Measurements from ENCODE around the gene MBD3.

DNA sequence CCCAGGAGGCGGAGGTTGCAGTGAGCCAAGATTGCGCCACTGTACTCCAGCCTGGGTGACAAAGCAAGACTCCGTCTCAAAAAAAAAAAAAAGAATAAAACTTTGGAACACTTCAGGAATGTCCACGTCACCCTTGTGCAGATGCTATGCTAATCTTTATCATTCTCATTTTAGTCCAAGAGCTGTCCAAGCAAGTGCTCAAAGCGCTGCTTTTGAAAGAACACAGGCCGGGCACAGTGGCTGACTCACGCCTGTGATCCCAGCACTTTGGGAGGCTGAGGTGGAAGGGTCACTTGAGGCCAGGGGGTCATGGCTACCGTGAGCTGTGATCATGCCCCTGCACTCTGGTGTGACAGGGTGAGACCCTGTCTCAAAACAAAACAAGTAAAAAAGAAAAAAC lies 23.7 kb upstream of the MBD3 start:
- TF ChIP-seq, protein P1, sequence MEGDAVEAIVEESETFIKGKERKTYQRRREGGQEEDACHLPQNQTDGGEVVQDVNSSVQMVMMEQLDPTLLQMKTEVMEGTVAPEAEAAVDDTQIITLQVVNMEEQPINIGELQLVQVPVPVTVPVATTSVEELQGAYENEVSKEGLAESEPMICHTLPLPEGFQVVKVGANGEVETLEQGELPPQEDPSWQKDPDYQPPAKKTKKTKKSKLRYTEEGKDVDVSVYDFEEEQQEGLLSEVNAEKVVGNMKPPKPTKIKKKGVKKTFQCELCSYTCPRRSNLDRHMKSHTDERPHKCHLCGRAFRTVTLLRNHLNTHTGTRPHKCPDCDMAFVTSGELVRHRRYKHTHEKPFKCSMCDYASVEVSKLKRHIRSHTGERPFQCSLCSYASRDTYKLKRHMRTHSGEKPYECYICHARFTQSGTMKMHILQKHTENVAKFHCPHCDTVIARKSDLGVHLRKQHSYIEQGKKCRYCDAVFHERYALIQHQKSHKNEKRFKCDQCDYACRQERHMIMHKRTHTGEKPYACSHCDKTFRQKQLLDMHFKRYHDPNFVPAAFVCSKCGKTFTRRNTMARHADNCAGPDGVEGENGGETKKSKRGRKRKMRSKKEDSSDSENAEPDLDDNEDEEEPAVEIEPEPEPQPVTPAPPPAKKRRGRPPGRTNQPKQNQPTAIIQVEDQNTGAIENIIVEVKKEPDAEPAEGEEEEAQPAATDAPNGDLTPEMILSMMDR (IDR thresholded peaks at IDR 0.05): no peak
- no peak for TF ChIP-seq ZFX (IDR thresholded peaks at IDR 0.05; ENCODE audit: borderline replicate concordance)
